Occipital lobe (tissue), 2 donors: ENCODE measurements around the gene ZNF778. TPM values are rescaled to one million over a fixed set of nuclear protein-coding genes. Genes with fewer than 3 reads are reported as not detected.
"Not testable (repeated sequence)": the region's sequence is repeated elsewhere in the genome, so short reads cannot be mapped to it uniquely, and the experiment has no call there.

Experiments used
- DNase-seq: peaks from one replicate; lab custom pipeline; 2025; lab: John Stamatoyannopoulos, UW
- total RNA-seq: library from RNA; depleted of rRNA; stranded (reverse); fragments of >200 nt; gene quantifications from one replicate; pipeline ENCODE4 v1.2.3, GENCODE V29; 2014

Gene ZNF778
- total RNA-seq, 1 donor from 2014 or later, result 17.3 TPM

GRCh38 chr16:89253548-89254287 lies 36.2 kb downstream of the ZNF778 start:
- no peak for DNase-seq

DNA sequence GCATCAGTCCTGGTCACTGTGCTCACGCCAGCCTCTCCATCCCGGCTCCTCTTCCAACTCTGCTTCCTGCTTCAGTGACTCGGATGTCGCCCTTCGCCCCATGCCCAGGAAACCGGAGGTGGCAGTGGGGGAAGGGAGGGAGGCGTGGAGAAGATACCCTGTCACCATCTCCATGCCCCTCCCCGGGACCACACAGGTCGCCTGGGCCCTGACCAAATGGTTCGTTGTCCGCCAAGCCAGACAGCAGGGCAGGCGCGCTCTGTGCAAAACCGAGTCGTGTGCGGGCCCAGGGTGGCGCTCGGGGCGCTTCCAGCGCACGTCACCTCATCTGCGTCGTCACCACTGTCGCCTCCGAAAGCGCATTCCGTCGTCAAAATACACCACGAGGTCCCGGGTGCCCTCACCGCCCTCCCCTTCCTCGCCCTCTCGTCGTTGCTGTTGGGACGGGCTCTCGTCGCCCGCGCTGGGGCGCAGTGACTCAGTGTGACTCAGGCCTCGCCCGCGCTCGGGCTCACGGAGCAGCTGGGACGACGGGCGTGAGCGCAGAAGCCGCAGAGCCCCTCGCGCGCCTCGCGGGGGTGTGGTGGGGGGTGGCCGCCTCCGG lies 39.2 kb downstream of the ZNF778 start:
- DNase-seq, result peak; percentile 28

GRCh38 chr16:89257281-89257731 lies 39.8 kb downstream of the ZNF778 start:
- DNase-seq, result no peak

DNA sequence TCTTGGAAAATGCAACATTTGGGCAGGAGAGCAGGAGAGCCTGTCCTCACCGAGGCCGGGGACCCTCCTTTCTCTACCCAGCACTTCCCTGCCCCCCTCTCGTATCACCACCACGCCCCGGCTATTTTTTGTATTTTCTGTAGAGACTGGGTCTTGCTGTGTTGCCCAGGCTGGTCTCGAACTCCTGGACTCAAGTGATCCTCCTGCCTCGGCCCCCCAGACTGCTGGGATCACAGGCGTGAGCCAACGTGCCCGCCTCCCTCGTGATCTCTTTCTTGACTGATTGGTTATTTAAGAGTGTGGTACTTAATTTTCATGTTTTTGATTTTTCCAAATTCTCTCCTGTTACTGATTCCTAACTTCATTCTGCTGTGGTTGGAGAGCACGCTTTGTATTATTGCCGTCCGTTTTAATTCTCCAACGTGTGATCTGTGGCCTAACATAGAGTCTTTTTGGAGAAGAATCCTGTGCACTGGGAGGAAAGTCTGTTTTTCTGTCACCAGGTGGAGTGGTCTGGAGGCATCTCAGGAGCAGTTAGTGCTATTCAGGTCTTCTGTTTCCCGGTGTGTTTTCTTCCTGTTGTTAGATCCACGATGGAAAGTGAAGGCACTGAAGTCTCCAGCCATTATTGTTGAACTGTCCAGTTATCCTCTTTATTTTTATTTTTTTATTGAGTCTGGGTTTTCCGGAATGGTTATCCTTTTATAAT lies 40.4 kb downstream of the ZNF778 start:
- DNase-seq, result no peak

GRCh38 chr16:89259901-89260300 lies 42.4 kb downstream of the ZNF778 start:
- DNase-seq, result not testable (repeated sequence)

DNA sequence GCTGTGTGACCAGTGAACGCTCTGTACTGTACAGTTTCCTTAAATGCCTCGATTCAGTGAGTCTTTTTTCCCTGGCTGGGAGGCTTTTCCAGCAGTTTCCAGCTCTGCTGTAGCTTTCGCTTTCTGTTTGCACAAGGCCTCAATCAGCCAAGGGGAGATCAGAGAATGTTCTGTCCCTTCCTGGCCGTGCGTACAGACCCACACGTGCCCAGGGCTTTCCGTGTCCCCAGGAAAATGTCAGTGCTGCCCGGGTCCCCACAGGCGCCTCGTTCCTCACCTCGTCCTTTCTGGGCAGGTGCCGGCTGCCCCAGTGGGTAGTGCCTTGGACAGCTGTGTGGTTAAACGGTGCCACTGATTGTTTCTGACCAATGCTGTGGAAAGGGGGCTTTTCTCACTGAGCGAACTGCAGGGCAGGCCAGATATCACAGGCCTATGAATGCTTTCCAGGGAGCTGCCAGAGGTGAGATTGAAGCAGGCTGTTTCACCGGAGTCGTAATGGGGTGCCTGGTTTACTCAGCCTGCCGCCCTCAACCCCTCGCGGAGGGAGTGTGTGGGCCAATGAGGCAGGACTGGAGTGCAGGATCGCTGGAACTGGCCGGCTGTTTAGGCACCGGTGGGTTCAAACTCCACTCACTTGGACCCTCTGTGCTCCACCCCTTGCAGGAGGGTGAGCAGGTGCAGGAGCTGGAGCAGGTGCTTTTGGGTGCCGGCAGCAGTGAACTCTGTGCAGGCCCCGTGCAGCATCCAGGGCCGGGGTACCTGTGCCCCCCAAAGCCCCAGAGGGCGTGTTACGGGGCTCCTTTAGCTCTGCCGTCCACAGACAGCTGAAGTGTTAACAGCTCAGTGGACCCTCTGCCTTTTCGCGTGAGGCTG lies 44.4 kb downstream of the ZNF778 start:
- DNase-seq, result no peak

GRCh38 chr16:89264800-89265550 lies 47.5 kb downstream of the ZNF778 start:
- DNase-seq, result no peak

GRCh38 chr16:89265647-89266046 lies 48.1 kb downstream of the ZNF778 start:
- DNase-seq, result no peak

- DNase-seq, result no peak
Measured at GRCh38 chr16:89266521-89267134, 49.1 kb downstream of the ZNF778 start.

DNA sequence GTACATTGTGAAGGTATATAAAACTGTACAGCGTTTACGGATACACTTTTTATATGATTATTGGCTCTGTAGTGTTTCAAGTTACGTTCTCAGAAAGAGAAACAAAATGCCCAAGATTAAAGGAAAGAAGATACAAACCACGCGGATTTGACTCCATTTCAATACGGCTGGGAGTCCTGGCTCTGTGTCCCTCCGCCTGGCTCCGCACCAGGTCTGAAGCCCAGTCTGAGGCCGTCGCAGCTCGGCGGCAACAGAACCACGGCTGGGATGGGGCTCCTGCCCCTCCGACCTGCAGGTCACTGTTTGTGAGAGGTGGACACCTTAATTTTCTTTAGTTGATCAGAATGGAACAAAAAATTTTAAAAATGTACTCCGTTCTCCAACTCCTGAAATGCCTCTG lies 50.2 kb downstream of the ZNF778 start:
- not testable (repeated sequence) for DNase-seq

DNA sequence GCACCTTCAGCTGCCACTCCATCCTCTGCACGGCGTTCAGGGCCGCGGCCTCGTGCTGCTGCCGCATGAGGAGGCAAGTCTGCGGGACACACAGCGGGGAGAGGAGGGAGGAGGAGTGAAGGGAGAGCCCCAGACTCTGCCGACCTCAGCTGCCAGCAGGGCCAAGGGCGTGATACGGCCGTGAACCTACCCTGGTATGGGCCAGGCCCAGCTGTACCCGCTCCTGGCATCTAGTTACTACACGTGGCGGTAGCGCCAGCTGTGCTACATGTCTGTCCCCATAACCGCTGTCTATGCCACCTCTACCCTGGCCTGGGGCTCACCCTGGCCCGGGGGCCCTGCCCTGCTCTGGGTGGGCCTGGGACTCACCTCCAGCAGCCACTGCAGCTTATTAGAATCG lies 51.1 kb downstream of the ZNF778 start:
- no peak for DNase-seq

DNA sequence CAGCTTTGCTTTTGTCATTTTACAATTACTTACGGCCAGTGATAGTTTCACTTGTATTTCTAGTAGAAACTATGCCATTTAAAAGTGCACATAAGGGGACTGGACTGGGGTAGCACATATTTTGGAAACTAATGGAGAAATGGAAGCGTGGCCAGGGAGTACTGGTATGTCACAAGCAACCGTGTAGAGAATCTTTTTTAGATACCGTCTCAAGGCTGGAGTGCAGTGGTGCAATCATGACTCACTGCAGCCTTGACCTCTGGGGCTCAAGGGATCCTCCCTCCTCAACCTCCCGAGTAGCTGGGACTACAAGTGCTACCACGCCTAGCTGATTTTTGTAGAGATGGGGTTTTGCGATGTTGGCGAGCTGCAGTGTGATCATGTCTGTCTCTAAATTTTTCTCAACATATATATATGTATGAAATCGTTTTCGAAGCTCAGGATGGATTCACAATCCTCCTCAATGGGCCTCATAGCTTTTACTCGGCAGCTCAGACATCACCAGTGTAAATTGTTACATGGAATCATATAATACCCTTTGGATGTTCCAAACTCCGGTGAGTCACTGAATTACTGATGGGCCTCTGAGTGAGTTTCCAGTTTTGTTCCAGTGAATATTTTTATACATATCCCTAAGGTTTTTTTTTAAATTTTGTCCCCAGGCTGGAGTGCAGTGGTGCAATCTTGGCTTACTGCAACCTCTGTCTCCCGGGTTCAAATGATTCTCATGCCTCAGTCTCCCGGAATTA lies 51.7 kb downstream of the ZNF778 start:
- DNase-seq, result no peak

- DNase-seq, result no peak
Measured at GRCh38 chr16:89269805-89270665, 52.5 kb downstream of the ZNF778 start.

GRCh38 chr16:89270666-89271345 lies 53.3 kb downstream of the ZNF778 start:
- DNase-seq, result no peak

DNA sequence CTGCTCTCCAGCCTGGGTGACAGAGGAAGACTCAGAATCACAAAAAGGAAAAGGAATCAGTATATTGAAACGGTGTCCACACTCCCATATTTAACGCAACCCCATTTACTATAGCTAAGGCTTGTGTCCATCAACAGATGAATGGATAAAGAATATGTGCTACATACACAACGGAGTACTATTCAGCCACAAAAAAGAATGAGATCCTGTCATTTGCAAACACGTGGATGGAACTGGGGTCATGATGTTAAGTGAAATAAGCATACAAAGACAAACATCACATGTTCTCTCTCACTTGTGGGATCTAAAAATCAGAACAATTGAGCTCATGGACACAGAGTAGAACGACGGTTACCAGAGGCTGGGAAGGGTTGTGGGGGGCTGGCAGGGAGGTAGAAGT lies 55.1 kb downstream of the ZNF778 start:
- DNase-seq, result no peak

- no peak for DNase-seq
Measured at GRCh38 chr16:89273741-89274472, 56.4 kb downstream of the ZNF778 start.

GRCh38 chr16:89274561-89275283 lies 57.2 kb downstream of the ZNF778 start:
- DNase-seq, result no peak
